Prostate gland (tissue), 2 donors: Measurements from ENCODE around the gene OGFOD3. TPM values are rescaled to one million over a fixed set of nuclear protein-coding genes. Genes with fewer than 3 reads are reported as not detected.

Experiments used
- DNase-seq: peaks from one replicate; pipeline ENCODE4 v3.0.0-alpha.2; 2019; ENCODE audit warnings: low spot score
- H3K27ac ChIP-seq, 2 donors: fragments of 200-600 bp; sonication (generic); 2 replicates each; pipeline ENCODE4 v1.5.1; 2017 to 2019
- H3K27me3 ChIP-seq: fragments of 200-600 bp; sonication (generic); replicated peaks from 2 replicates; pipeline ENCODE4 v1.5.1; 2019; ENCODE audit not compliant: insufficient read depth
- H3K36me3 ChIP-seq, 2 donors: fragments of 200-600 bp; sonication (generic); 1 replicate in 1 of 2; 2 replicates in 1 of 2; pipeline versions ENCODE4 v1.5.1 to v1.8.1; 2017 to 2019
- H3K4me1 ChIP-seq: fragments of 200-600 bp; sonication (generic); replicated peaks from 2 replicates; pipeline ENCODE4 v1.5.1; 2019
- H3K4me3 ChIP-seq, 2 donors: fragments of 200-600 bp; sonication (generic); 2 replicates each; pipeline ENCODE4 v1.5.1; 2017 to 2019
- H3K9me3 ChIP-seq: fragments of 200-600 bp; sonication (generic); 2 replicates; pipeline ENCODE4 v1.5.1; 2017
- CTCF ChIP-seq, 4 experiments: fragments of 200-600 bp in 2 of 4; fragments of 450-650 bp in 2 of 4; sonication (generic) in 2 of 4; IDR thresholded peaks; 1 replicate in 3 of 4; 2 replicates in 1 of 4; pipeline ENCODE4 v1.5.1; 2016 to 2019; ENCODE audit warnings: antibody characterized with exemption in 4 of 4, mild to moderate bottlenecking in 2 of 4, moderate library complexity in 2 of 4
- POLR2A ChIP-seq: fragments of 450-650 bp; IDR thresholded peaks from one replicate; pipeline ENCODE4 v1.6.1; 2016; ENCODE audit warnings: antibody characterized with exemption, mild to moderate bottlenecking
- POLR2AphosphoS5 ChIP-seq: sonication (generic); formaldehyde crosslinking; IDR thresholded peaks from one replicate; pipeline ENCODE4 v1.6.1; 2017; ENCODE audit warnings: antibody characterized with exemption
- WGBS: methylation state at CpG from one replicate; pipeline ENCODE4 v1.1.5; 2018; 5-methylcytosine and 5-hydroxymethylcytosine counted together
- intact Hi-C: fragments of 100-400 bp; cut with DNase I; formaldehyde crosslinking; loops from one replicate; pipeline ENCODE4 v1.14.2; 2022
- total RNA-seq, 2 donors: library from RNA; depleted of rRNA; stranded (reverse); fragments of >200 nt; gene quantifications; one replicate each; pipeline ENCODE4 v1.1.0, GENCODE V29; 2016

The OGFOD3 gene
- total RNA-seq, 2 donors from 2014 or later: 41.0 to 65.8 TPM

DNA sequence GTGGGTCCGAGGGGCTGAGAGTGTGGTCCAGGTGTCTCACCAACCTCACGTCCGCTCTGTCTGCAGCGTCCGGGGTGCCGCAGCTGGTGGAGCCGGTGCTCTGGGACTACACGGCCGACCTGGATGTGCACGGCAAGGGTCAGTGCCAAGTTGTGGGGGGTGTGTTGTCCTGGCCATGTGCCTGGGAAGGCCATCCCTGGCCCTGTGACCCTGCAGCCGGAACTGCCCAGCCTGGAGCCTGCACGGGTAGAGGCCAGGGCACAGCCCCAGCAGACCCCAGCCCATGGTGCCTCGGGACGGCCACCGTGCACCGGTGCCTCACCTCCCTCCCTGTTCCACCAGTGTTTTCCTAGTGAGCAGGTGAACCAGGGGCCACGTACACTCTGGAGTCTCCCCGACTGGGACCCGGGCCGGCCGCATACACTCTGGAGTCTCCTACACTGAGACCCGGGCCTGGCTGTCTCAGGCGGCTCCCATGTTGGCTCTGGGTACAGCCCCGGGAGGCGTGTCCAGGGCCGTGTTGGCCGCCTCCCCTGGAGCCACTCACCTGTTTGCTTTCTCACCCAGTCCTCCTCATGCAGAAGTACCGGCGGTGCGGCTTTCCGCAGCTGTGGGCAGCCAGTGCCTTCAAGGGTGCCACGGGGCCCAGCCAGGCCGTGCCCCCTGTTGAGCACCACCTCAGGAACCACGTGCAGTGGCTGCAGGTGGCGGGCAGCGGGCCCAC is 18.4 kb upstream of the OGFOD3 start:
- H3K36me3 ChIP-seq: no peaks in the 10 kb centered on the region
- DNase-seq: no peak

DNA sequence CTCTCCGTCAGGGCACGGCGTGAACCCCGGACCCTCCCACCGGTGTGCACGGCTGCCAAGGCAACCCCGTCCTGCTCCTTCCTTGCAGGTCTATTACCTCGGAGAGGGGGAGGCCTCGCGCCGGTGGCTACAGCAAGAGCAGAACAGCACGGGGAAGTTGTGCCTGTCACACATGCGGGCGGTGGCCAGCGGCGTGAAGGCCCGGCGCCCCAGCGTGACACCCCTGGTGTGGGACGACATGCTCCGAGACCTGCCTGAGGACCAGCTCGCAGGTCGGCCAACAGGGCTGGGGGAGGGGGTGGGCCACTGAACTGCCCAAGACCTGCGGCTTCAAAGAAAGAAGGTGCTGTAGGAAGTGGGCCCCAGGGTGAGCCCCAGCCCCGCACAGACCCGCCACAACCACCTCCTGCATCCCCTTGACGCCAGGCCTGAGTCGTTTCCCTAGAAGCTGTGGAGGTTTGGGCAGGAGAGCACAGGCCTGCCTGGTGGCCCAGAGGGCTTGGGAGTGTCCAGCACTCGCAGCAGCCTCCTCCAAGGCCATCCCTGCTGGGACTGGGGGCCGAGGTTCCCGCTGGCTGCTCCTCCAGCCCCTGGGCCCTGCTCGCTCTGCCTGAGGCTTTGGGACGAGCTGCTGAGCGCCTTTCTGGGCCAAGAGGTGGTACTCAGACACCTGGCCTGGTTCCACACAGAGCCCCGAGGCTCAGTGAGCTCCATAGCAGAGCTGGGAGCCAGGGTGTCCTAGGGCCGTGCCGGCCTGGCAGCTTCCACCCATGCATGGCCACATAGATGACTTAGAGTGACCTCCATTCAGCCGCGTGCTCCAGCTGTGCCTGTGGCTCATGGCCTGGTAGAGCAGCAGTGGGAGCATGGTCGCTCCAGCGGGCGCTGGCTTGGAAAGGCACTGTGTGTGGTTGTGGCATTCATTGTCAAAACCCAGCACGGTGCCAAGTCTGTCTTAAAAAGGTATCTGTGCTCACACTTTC is 17.5 kb upstream of the OGFOD3 start:
- no peaks in the 10 kb centered on the region for H3K9me3 ChIP-seq
- H3K4me1 ChIP-seq: no peaks in the 10 kb centered on the region
- no peak for TF ChIP-seq POLR2AphosphoS5
- no peak for TF ChIP-seq POLR2A
- no peak for TF ChIP-seq CTCF (IDR thresholded peaks at IDR 0.05)
- H3K27me3 ChIP-seq: no peaks in the 10 kb centered on the region
- intact Hi-C loops: no loop called here
- H3K4me3 ChIP-seq: no peak overlapping the region
- no peaks in the 10 kb centered on the region for H3K36me3 ChIP-seq
- H3K27ac ChIP-seq: no peak overlapping the region
- no peak for DNase-seq
- WGBS: 82% methylated on average over 36 of the region's 43 CpGs

More for the DNA sequence above, 18.4 kb upstream of the OGFOD3 start:
- Histone ChIP-seq H3K4me1 (no peaks in the 10 kb centered on the region), H3K4me3 (no peak overlapping the region), H3K27me3 (no peaks in the 10 kb centered on the region), H3K9me3 (no peaks in the 10 kb centered on the region), H3K27ac (no peak overlapping the region)
- WGBS: 86% methylated on average over 35 of the region's 36 CpGs
- TF ChIP-seq POLR2AphosphoS5 (no peak), POLR2A (no peak), CTCF (IDR thresholded peaks at IDR 0.05) (no peak)
- intact Hi-C loops: no loop called here

GRCh38 chr17:82435103-82435502 is 16.7 kb upstream of the OGFOD3 start:
- no peak for TF ChIP-seq POLR2A
- TF ChIP-seq POLR2AphosphoS5: no peak
- TF ChIP-seq CTCF (IDR thresholded peaks at IDR 0.05): no peak
- intact Hi-C loops: no loop called here
- DNase-seq: no peak
- no peaks in the 10 kb centered on the region for H3K36me3 ChIP-seq
- no peak overlapping the region for H3K4me3 ChIP-seq
- H3K9me3 ChIP-seq: no peaks in the 10 kb centered on the region
- no peak overlapping the region for H3K27ac ChIP-seq
- no peaks in the 10 kb centered on the region for H3K4me1 ChIP-seq
- 93% methylated on average over 12 of the region's 12 CpGs for WGBS
- H3K27me3 ChIP-seq: no peaks in the 10 kb centered on the region

DNA sequence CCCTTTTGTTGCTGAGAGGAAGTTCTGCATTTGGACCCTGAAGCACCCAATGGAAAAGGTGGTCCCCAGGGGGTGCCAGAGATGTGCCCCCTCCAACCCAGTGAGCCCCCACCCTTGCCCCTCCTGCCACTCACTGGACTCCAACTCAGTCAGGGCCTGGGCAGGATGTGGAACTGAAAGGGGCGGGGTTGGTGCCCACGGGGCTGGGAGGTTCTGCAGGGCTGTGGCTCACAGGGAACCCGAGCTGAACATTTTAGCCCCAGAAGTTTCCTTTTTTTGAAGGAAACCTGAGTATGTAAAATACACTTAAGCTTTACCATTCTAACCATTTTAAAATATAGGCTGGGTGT is 15.8 kb upstream of the OGFOD3 start:
- no peaks in the 10 kb centered on the region for H3K36me3 ChIP-seq
- WGBS: 53% methylated on average over 3 of the region's 3 CpGs
- TF ChIP-seq POLR2AphosphoS5: no peak
- TF ChIP-seq POLR2A: no peak
- TF ChIP-seq CTCF (IDR thresholded peaks at IDR 0.05): no peak

More for the DNA sequence above, 15.8 kb upstream of the OGFOD3 start:
- H3K9me3 ChIP-seq: no peaks in the 10 kb centered on the region
- no peak for DNase-seq
- no peak overlapping the region for H3K4me3 ChIP-seq
- no peaks in the 10 kb centered on the region for H3K4me1 ChIP-seq
- H3K27ac ChIP-seq: no peak overlapping the region
- H3K27me3 ChIP-seq: no peaks in the 10 kb centered on the region
- intact Hi-C loops: no loop called here
